IPS-15b (cell line): ENCODE measurements around the gene MED1.
"Not testable (repeated sequence)": the region's sequence is repeated elsewhere in the genome, so short reads cannot be mapped to it uniquely, and the experiment has no call there.

Source experiments
- H3K27me3 ChIP-seq: one replicate; pipeline ENCODE4 v1.6.1; 2013; ENCODE audit warnings: low read length; ENCODE audit not compliant: control insufficient read depth, insufficient read depth
- H3K36me3 ChIP-seq: one replicate; pipeline ENCODE4 v1.6.1; 2013; ENCODE audit warnings: low read length; ENCODE audit not compliant: control insufficient read depth, insufficient read depth
- H3K4me1 ChIP-seq: one replicate; pipeline ENCODE4 v1.6.1; 2013; ENCODE audit warnings: mild to moderate bottlenecking, low read length; ENCODE audit not compliant: control insufficient read depth, insufficient read depth
- H3K4me3 ChIP-seq: one replicate; pipeline ENCODE4 v1.5.1; 2013; ENCODE audit warnings: low read depth, low read length
- H3K9ac ChIP-seq: one replicate; pipeline ENCODE4 v1.6.1; 2013; ENCODE audit warnings: low read depth, mild to moderate bottlenecking, low read length
- H3K9me3 ChIP-seq: one replicate; pipeline ENCODE4 v1.6.1; 2013; ENCODE audit warnings: mild to moderate bottlenecking, low read length; ENCODE audit not compliant: control insufficient read depth, insufficient read depth

MED1 gene, protein sequence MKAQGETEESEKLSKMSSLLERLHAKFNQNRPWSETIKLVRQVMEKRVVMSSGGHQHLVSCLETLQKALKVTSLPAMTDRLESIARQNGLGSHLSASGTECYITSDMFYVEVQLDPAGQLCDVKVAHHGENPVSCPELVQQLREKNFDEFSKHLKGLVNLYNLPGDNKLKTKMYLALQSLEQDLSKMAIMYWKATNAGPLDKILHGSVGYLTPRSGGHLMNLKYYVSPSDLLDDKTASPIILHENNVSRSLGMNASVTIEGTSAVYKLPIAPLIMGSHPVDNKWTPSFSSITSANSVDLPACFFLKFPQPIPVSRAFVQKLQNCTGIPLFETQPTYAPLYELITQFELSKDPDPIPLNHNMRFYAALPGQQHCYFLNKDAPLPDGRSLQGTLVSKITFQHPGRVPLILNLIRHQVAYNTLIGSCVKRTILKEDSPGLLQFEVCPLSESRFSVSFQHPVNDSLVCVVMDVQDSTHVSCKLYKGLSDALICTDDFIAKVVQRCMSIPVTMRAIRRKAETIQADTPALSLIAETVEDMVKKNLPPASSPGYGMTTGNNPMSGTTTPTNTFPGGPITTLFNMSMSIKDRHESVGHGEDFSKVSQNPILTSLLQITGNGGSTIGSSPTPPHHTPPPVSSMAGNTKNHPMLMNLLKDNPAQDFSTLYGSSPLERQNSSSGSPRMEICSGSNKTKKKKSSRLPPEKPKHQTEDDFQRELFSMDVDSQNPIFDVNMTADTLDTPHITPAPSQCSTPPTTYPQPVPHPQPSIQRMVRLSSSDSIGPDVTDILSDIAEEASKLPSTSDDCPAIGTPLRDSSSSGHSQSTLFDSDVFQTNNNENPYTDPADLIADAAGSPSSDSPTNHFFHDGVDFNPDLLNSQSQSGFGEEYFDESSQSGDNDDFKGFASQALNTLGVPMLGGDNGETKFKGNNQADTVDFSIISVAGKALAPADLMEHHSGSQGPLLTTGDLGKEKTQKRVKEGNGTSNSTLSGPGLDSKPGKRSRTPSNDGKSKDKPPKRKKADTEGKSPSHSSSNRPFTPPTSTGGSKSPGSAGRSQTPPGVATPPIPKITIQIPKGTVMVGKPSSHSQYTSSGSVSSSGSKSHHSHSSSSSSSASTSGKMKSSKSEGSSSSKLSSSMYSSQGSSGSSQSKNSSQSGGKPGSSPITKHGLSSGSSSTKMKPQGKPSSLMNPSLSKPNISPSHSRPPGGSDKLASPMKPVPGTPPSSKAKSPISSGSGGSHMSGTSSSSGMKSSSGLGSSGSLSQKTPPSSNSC (N-terminal part only)

DNA sequence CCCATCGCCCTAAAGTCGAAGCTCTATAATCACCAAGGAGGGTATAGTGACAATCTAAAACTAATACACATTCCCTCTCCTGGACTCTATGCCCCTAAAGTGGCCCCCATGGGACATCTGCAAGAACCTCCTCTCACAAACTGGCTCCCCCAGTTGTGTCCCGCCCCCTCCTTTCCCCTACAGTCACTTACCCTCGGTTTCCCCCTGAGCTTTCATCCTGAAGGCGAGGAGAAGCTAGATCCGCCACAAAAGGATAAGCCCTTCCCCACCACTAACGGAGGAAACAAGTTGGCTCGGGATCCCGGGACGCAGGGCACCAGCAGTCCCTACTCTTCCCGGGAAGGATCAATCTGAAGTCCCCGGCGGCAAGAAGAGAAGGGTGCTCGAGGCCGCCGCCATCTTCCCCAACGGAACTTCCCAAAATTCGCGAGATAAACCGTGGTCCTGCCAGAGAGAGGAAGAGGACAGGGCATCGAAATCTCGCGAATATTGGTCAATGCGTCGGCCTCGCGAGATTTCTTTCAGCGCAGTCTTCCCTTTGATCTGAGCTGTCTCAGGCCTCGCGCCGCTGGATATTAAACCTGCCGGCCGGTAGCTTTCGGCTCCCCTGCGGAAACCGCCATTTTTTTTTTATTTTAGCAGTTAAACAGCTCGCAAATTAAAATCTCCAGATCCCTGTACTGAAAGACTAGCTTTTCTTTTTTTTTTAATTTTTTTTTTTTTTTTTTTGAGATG is at the start of gene MED1:
Gene MED1, minus strand, starts transcription at position 417 of the 735 bp plus-strand sequence. Its CDS starts 201 bp downstream, at position 216.
- peak within 1 kb of the TSS; percentile 75 for H3K9ac ChIP-seq
- H3K9me3 ChIP-seq, result no peaks in the 10 kb centered on the region

DNA sequence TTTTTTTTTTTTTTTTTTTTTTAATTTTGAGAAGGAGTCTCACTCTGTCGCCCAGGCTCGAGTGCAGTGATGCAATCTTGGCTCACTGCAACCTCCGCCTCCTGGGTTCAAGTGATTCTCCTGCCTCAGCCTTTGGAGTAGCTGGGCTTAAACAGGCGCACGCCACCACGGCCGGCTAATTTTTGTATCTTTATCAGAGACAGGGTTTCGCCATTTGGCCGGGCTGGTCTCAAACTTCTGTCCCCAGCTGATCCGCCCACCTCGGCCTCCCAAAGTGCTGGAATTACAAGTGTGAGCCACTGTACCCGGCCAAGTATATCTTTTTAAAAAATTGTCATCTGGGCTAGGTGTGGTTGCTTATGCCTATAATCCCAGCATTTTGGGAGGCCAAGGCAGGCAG is 45.9 kb upstream of the MED1 start:
- H3K4me1 ChIP-seq, H3K4me3 ChIP-seq, H3K9me3 ChIP-seq, H3K27me3 ChIP-seq, H3K9ac ChIP-seq: not testable (repeated sequence)
- H3K36me3 ChIP-seq, result peaks cover 16% of the 10 kb centered on the region

More for the DNA sequence above, at the start of gene MED1:
- Histone ChIP-seq H3K4me3 (peak within 1 kb of the TSS; percentile 76), H3K36me3 (peaks cover 2% of the 10 kb centered on the region), H3K4me1 (no peaks in the 10 kb centered on the region), H3K27me3 (no peaks in the 10 kb centered on the region)

DNA sequence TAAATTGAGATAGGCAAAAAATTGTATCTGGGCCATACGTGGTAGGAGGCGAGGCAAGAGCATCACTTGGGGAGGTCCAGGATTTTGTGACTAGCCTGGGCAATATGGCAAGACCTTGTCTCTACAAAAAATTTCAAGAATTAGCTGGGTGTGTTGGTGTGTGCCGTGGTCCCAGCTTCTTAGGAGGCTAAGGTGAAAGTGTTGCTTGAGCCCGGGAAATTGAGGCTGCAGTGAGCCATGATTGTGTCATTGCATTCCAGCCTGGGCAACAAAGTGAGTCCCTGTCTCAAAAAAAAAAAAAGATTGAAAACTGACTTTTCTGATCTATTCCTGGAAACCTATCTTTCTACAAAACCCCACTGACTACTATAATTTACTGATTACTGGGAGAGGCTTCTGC is 36.9 kb upstream of the MED1 start:
- no peaks in the 10 kb centered on the region for H3K4me1 ChIP-seq

DNA sequence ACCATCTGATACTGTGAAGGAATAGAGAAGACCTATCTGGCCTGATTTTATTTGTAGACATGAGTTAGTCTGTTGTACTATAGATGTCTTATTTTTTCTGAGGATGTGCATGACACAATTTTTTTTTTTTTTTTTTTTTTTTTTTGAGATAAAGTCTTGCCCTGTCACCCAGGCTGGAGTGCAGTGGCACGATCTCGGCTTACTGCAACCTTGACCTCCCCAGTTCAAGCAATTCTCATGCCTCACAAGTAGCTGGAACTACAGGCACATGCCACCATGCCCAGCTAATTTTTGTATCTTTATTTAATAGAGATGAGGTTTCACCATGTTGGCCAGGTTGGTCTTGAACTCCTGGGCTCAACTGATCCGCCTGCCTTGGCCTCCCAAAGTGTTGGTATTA is 36.4 kb upstream of the MED1 start:
- H3K9me3 ChIP-seq, H3K4me1 ChIP-seq, H3K9ac ChIP-seq, H3K27me3 ChIP-seq, H3K4me3 ChIP-seq: not testable (repeated sequence)
- peaks cover 10% of the 10 kb centered on the region for H3K36me3 ChIP-seq

More for the DNA sequence above, 36.9 kb upstream of the MED1 start:
- Histone ChIP-seq H3K9ac (no peak overlapping the region), H3K9me3 (no peaks in the 10 kb centered on the region), H3K27me3 (no peaks in the 10 kb centered on the region), H3K4me3 (no peak overlapping the region), H3K36me3 (peaks cover 14% of the 10 kb centered on the region)

DNA sequence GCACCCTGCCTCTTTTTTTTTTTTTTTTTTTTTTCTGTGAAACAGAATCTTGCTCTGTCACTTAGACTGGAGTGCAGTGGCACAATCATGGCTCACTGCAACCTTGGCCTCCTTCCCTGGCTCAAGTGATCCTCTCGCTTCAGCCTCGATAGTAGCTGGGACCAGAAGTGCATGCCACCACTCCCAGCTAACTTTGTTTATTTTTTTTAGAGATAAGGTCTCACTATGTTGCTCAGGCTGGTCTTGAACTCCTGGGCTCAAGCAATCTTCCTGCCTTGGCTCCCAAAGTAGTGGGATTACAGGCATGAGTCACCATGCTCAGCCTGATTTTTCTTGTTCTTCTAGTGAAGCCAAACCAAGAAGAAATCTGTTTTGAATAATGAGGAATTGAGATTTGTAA is 35.2 kb upstream of the MED1 start:
- Histone ChIP-seq H3K4me3 (no peak overlapping the region), H3K27me3 (no peaks in the 10 kb centered on the region), H3K9ac (no peak overlapping the region), H3K9me3 (no peaks in the 10 kb centered on the region), H3K4me1 (no peaks in the 10 kb centered on the region), H3K36me3 (peaks cover 4% of the 10 kb centered on the region)

DNA sequence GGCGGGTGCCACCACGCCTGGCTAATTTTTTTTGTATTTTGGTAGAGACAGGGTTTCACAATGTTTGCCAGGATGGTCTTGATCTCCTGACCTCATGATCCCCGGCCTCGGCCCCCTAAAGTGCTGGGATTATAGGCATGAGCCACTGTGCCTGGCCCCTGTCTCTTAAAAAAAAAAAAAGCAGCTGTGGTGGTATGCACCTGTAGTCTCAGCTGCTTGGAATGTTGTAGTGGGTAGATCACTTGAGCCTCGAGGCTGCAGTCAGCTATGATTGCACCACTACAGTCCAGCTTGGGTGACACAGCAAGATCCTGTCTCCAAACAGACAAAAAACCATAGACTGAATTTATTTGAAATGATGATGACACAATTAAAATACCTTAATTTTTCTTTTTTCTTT is 34.5 kb upstream of the MED1 start:
- H3K4me1 ChIP-seq, result no peaks in the 10 kb centered on the region
- H3K9me3 ChIP-seq, result no peaks in the 10 kb centered on the region
- no peak overlapping the region for H3K4me3 ChIP-seq
- H3K36me3 ChIP-seq, result peaks cover 1% of the 10 kb centered on the region
- no peaks in the 10 kb centered on the region for H3K27me3 ChIP-seq
- H3K9ac ChIP-seq, result no peak overlapping the region

DNA sequence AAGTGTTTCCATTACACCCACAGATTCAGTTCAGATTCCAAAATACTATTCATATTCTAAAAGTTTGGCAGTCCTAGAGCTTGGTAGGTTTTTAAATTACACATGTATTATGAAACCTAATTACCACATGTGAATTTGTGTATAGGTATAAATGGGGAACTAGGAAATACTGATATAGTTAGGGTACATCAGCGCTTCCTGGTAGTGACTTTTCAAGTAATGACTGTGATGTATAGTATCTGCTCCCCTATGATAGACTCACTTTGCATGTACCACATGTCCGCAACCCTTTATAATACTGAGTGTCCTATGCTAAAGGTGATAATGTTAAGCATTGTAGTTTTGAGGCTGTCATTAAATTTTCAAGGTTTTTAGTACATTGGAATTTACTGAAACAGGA is 33.1 kb upstream of the MED1 start:
- Histone ChIP-seq H3K9ac (no peak overlapping the region), H3K9me3 (no peaks in the 10 kb centered on the region), H3K27me3 (no peaks in the 10 kb centered on the region), H3K36me3 (no peaks in the 10 kb centered on the region), H3K4me1 (no peaks in the 10 kb centered on the region), H3K4me3 (no peak overlapping the region)

DNA sequence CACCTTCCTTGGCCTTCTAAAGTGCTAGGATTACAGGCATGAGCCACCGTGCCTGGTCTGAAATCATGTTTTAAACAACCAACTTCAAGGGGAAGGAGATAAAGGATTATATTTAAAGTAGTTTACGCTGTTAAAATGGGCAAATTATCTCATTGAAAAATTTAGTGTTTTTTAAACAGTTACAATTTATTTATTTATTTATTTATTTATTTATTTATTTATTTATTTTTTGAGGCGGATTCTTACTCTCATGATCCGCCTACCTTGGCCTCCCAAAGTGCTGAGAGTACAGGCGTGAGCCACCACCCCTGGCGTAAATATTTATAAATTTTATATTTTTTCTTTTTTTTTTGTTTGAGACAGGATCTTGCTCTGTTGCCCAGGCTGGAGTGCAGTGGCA is 32.4 kb upstream of the MED1 start:
- H3K4me1 ChIP-seq, result no peaks in the 10 kb centered on the region
- no peak overlapping the region for H3K9ac ChIP-seq
- no peaks in the 10 kb centered on the region for H3K27me3 ChIP-seq
- H3K4me3 ChIP-seq, result no peak overlapping the region
- no peaks in the 10 kb centered on the region for H3K36me3 ChIP-seq
- no peaks in the 10 kb centered on the region for H3K9me3 ChIP-seq

DNA sequence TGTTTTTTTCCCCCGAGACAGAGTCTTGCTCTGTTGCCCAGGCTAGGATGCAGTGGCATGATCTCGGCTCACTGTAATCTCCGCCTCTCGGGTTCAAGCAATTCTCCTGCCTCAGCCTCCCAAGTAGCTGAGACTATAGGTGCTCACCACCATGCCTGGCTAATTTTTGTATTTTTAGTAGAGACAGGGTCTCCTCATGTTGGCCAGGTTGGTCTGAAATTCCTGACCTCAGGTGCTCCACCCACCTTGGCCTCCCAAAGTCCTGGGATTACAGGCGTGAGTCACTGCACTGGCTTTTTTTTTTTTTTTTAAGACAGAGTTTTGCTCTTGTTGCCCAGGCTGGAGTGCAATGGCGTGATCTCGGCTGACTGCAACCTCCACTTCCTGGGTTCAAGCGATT is 28.6 kb upstream of the MED1 start:
- H3K4me1 ChIP-seq, H3K9ac ChIP-seq, H3K36me3 ChIP-seq, H3K4me3 ChIP-seq, H3K9me3 ChIP-seq, H3K27me3 ChIP-seq: not testable (repeated sequence)

DNA sequence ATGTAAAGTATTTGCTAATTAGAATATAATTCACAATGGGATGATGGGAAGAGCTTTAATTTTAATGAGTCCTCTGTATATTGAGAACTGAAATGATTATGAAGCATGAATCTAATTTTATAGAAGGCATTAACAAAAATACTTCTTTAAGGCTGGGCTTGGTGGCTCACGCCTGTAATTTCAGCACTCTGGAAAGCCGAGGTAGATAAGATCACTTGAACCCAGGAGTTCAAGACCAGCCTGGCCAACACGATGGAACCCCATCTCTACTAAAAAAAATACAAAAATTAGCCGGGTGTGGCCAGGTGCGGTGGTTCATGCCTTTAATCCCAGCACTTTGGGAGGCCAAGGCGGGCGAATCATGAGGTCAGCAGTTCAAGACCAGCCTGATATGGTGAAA is 22.2 kb upstream of the MED1 start:
- Histone ChIP-seq H3K9ac (no peak overlapping the region), H3K4me3 (no peak overlapping the region), H3K36me3 (peaks cover 22% of the 10 kb centered on the region), H3K27me3 (no peaks in the 10 kb centered on the region), H3K9me3 (no peaks in the 10 kb centered on the region), H3K4me1 (no peaks in the 10 kb centered on the region)

DNA sequence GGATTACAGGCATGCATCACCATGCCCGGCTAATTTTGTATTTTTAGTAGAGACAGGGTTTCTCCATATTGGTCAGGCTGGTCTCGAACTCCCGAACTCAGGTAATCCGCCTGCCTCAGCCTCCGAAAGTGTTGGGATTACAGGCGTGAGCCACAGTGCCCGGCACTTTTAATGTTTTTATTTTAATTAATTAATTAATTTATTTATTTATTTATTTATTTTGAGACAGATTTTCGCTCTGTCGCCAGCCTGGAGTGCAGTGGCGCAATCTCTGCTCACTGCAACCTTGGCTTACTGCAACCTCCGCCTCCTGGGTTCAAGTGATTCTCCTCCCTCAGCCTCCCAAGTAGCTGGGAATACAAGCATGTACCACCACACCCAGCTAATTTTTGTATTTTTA is 17.5 kb upstream of the MED1 start:
- H3K36me3 ChIP-seq, result peaks cover 15% of the 10 kb centered on the region
- not testable (repeated sequence) for H3K4me1 ChIP-seq, H3K9ac ChIP-seq, H3K9me3 ChIP-seq, H3K4me3 ChIP-seq, H3K27me3 ChIP-seq
